ENCODE measurements around the gene CLHC1.
"Not testable (repeated sequence)": the region's sequence is repeated elsewhere in the genome, so short reads cannot be mapped to it uniquely, and the experiment has no call there.

CLHC1 gene

GRCh38 chr2:55146263-55146662 is 85.8 kb downstream of the CLHC1 start:
- DNase-seq (ENCODE audit: low read depth, low spot score), result no peak
- in situ Hi-C loops (cut with HindIII; ENCODE audit: low sequenced_read_pairs), result no loop called here
- TF ChIP-seq, protein P1, sequence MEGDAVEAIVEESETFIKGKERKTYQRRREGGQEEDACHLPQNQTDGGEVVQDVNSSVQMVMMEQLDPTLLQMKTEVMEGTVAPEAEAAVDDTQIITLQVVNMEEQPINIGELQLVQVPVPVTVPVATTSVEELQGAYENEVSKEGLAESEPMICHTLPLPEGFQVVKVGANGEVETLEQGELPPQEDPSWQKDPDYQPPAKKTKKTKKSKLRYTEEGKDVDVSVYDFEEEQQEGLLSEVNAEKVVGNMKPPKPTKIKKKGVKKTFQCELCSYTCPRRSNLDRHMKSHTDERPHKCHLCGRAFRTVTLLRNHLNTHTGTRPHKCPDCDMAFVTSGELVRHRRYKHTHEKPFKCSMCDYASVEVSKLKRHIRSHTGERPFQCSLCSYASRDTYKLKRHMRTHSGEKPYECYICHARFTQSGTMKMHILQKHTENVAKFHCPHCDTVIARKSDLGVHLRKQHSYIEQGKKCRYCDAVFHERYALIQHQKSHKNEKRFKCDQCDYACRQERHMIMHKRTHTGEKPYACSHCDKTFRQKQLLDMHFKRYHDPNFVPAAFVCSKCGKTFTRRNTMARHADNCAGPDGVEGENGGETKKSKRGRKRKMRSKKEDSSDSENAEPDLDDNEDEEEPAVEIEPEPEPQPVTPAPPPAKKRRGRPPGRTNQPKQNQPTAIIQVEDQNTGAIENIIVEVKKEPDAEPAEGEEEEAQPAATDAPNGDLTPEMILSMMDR (IDR thresholded peaks at IDR 0.05; ENCODE audit: low read depth, low read length), result no peak
- H3K4me3 ChIP-seq (ENCODE audit: low read depth, low read length), result no peak overlapping the region

- in situ Hi-C loops (cut with HindIII; ENCODE audit: low sequenced_read_pairs), result no loop called here
- no peak for DNase-seq (ENCODE audit: low read depth, low spot score)
- TF ChIP-seq, protein P1 (IDR thresholded peaks at IDR 0.05; ENCODE audit: low read depth, low read length), result no peak
- no peak overlapping the region for H3K4me3 ChIP-seq (ENCODE audit: low read depth, low read length)
Measured at GRCh38 chr2:55144922-55145820, 86.9 kb downstream of the CLHC1 start.

DNA sequence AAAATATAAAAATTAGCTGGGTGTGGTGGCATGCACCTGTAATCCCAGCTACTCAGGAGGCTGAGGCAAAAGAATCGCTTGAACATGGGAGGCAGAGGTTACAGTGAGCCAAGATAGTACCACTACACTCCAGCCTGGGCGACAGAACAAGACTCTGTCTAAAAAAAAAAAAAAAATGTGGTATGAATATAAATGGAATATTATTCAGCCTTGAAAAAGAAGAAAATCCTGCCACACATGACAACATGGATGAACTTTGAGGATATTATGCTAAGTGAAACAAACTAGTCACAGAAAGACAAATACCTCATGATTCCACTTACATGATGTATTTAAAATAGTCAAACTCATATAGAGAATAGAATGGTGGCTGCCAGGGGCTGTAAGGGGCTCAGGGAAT is 88.4 kb downstream of the CLHC1 start:
- DNase-seq (ENCODE audit: low read depth, low spot score); in situ Hi-C loops (cut with HindIII; ENCODE audit: low sequenced_read_pairs); H3K4me3 ChIP-seq (ENCODE audit: low read depth, low read length): not testable (repeated sequence)

- in situ Hi-C loops (cut with HindIII; ENCODE audit: low sequenced_read_pairs), result no loop called here
- TF ChIP-seq, protein P1 (IDR thresholded peaks at IDR 0.05; ENCODE audit: low read depth, low read length), result no peak
- no peak overlapping the region for H3K4me3 ChIP-seq (ENCODE audit: low read depth, low read length)
- DNase-seq (ENCODE audit: low read depth, low spot score), result no peak
Measured at GRCh38 chr2:55142518-55142917, 89.6 kb downstream of the CLHC1 start.

DNA sequence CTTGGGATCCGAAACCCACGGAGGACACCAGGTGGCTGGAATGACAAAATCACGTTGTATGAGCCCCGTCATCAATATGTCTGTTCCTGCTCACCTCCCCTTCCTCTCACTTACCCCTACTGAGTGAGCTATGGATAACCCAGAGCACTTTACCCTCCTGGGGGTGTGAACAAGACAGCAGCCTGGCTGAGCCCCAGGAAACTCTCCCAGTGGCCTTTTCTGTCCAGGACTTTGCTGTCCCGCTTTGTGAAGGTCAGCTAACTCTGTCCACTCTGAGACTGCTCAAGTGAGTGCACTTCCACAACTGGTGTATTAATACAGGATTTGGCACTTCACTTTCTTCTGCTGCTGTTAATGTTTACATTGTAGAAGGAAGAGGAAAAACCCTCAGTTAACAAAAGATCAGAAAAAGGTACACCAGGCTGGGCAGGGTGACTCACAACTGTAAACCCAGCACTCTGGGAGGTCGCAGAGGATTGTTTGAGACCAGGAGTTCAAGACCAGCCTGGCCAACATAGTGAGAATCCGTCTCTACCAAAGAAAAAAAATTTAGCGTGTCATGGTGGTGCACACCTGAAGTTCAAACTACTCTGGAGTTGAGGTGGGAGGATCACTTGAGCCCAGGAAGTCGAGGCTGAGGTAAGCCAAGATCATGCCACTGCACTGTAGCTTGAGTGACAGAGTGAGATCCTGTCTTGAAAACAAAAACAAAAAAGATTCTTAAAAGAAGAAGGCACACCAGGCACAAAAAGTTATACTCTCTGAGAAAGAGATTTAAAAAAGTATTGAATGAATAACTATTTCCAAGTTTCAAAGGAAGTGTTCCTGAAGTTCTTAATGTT is 90.3 kb downstream of the CLHC1 start:
- in situ Hi-C loops (cut with HindIII; ENCODE audit: low sequenced_read_pairs), result no loop called here

DNA sequence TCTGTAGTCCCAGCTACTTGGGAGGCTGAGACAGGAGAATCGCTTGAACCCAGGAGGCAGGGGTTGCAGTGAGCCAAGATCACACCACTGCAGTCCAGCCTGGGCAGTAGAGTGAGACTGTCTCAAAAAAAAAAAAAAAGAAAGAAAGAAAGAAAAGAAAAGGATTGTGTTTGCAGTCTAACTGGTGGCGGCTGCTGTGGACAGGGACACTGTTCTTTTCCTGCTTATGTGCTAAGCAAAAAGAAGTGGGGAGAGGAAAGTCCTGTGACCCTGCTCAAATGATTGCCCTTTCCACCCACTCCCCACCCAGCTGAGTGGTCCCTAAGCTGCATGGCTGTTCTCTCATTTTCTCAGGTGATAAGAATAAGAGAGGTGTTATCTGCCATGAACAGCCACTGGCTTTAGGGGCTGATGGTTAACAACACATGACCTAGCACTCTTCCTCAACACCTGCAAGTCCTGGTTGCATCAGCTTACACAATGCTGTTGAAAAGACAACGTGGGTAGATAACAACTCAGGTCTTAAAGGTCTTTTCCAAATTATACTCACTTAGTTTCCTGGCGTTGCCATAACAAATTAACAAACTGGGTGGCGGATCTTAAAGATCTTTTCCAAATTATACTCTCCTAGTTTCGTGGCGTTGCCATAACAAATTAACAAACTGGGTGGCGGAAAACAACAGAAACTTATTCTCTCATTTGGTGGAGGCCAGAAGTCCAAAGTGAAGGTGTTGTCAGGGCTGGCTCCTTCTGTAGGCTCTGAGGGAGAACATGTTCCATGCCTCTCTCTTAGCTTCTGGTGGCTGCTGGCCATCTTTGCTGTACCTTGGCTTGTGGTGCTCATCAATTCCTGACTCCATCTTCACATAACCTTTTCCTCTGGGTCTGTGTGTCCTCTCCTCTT is 91.5 kb downstream of the CLHC1 start:
- TF ChIP-seq, protein P1 (IDR thresholded peaks at IDR 0.05; ENCODE audit: low read depth, low read length), result no peak
- in situ Hi-C loops (cut with HindIII; ENCODE audit: low sequenced_read_pairs), result no loop called here
- DNase-seq (ENCODE audit: low read depth, low spot score), result no peak
- H3K4me3 ChIP-seq (ENCODE audit: low read depth, low read length), result no peak overlapping the region

More for the DNA sequence above, 90.3 kb downstream of the CLHC1 start:
- no peak overlapping the region for H3K4me3 ChIP-seq (ENCODE audit: low read depth, low read length)
- DNase-seq (ENCODE audit: low read depth, low spot score), result no peak
- TF ChIP-seq, protein P1 (IDR thresholded peaks at IDR 0.05; ENCODE audit: low read depth, low read length), result no peak

Measured in astrocyte of the spinal cord (primary cell).